GM13977 (cell line): Measurements from ENCODE around the gene EXOC6.
A peak's percentile ranks its signal among the peaks of the same experiment; 100 is the strongest.

ENCODE experiments used
- DNase-seq: peaks from one replicate; pipeline ENCODE4 v3.0.0; 2012; ENCODE audit warnings: low spot score
- CTCF ChIP-seq: IDR thresholded peaks from 2 replicates; pipeline ENCODE4 v1.5.1; 2012; ENCODE audit warnings: mild to moderate bottlenecking, control low read depth; ENCODE audit not compliant: insufficient read depth; ENCODE audit errors: extremely low read depth, missing control alignments
- in situ Hi-C: fragments of 300-500 bp; cut with MboI; formaldehyde crosslinking; loops from one replicate; pipeline ENCODE4 v1.12.0; 2022; ENCODE audit warnings: low sequenced_read_pairs, low pct_unique_long_range_greater_than_20kb, mixed read lengths, inconsistent platforms; ENCODE audit not compliant: unreplicated experiment

Gene EXOC6

GRCh38 chr10:92868557-92868956, 20.2 kb downstream of the EXOC6 start:
- no peak for TF ChIP-seq CTCF
- in situ Hi-C loops, result no loop called here
- DNase-seq, result no peak

- DNase-seq, result no peak
- in situ Hi-C loops, result no loop called here
Observed at GRCh38 chr10:92873029-92873428, 24.7 kb downstream of the EXOC6 start.

GRCh38 chr10:92876509-92877036, 28.3 kb downstream of the EXOC6 start:
- DNase-seq, result no peak
- in situ Hi-C loops, result no loop called here
- TF ChIP-seq CTCF, result no peak

More at GRCh38 chr10:92873029-92873428, 24.7 kb downstream of the EXOC6 start:
- no peak for TF ChIP-seq CTCF

GRCh38 chr10:92880233-92880861, 32.0 kb downstream of the EXOC6 start:
- no peak for DNase-seq
- peak; percentile 45 for TF ChIP-seq CTCF
- in situ Hi-C loops, result no loop called here

- in situ Hi-C loops, result no loop called here
- DNase-seq, result no peak
- TF ChIP-seq CTCF, result no peak
Observed at GRCh38 chr10:92880917-92881316, 32.6 kb downstream of the EXOC6 start.

- in situ Hi-C loops, result no loop called here
- no peak for DNase-seq
- no peak for TF ChIP-seq CTCF
Observed at GRCh38 chr10:92886334-92886961, 38.1 kb downstream of the EXOC6 start.
